ENCODE data around the gene GET4.

GRCh38 chr7:875051-875450, 1.3 kb upstream of the GET4 start:
- TF ChIP-seq CTCF (conservative IDR thresholded peaks at IDR 0.05) (no peak), ZFX (IDR thresholded peaks at IDR 0.05) (no peak)

Measured in C4-2B (cell line).